ENCODE results near the gene FAM107B.
"Not testable (repeated sequence)": the region's sequence is repeated elsewhere in the genome, so short reads cannot be mapped to it uniquely, and the experiment has no call there.

Gene FAM107B

DNA sequence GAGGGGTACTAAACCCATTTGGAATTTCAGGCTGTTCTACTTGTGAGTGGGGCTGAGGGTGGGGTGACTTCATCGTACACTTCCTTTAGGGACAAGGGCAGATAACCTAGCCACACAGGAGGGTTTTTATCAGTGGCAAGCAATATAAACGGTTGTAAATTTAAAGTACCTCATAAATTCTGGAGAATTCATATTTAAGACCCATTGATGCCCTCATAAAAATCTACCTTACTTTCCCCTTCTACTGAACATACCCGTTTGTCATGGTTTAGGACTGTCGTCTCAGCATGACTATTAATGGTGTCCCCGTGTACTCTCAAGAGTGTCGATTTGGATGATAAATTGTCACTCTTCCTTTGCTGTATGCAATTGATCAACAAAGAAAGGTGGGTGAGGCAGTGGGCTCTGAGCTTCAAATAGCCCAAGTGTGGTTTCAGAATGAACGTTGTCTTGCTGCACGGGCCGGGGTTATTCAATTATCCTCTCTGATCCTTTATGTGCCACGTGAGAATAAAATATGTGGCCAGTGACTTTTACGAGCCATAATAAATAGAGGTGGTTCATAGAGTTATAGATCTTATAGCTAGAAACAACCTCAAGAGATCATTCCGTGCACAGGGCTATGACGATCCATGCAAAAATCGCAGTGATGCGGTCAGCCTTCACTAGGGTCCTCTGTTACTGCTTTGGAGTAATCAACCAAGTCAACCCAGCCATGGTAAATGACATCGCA is 82.2 kb downstream of the FAM107B start:
- no peak for DNase-seq (ENCODE audit: low spot score)

DNA sequence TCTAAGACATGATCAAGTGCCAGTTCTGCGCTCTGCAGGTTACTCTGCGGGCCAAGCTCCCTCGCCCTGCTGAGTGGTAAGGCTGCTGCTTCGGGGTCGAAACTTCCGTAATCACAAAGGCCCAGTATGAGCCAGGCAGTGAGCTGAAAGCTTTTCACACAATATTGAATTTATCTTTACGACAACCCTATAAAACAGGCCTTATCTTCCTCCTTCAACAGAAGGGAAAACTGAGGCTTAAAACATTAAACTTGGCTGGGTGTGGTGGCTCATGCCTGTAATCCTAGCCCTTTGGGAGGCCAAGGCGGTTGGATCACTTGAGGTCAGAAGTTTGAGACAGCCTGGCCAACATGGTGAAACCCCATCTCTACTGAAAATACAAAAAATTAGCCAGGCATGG is 83.3 kb downstream of the FAM107B start:
- DNase-seq (ENCODE audit: low spot score), result no peak

DNA sequence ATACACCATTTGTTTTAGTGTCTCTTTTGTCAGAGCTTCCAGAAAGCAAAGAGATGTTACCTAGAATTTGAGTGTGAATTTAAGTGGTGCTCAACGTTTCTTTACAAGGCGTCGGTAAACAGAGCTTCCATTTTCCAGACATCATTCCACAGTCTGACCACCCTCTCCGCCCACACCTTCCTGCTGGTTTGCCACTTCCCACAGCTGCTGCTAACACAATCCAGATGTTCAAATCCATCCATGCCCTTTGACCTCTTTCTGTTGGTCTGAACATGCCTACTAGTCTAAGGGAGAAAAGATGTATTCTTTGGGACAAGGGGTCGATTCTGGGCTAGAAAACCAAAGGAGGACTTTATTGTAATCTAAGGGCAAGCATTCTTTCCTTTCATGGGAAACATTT is 86.1 kb downstream of the FAM107B start:
- no peak for DNase-seq (ENCODE audit: low spot score)

DNA sequence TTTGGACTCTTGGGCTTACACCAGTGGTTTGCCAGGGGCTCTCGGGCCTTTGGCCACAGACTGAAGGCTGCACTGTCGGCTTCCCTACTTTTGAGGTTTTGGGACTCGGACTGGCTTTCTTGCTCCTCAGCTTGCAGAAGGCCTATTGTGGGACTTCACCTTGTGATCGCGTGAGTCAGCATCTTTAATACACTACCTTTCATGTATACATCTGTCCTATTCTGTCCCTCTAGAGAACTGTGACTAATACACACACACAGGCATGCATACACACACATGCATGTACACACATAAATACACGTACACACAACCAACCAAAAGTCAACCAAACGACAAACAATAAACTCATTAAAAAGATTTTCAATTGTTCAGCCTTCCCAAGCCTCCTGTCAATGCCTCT is 86.5 kb downstream of the FAM107B start:
- not testable (repeated sequence) for DNase-seq (ENCODE audit: low spot score)

DNA sequence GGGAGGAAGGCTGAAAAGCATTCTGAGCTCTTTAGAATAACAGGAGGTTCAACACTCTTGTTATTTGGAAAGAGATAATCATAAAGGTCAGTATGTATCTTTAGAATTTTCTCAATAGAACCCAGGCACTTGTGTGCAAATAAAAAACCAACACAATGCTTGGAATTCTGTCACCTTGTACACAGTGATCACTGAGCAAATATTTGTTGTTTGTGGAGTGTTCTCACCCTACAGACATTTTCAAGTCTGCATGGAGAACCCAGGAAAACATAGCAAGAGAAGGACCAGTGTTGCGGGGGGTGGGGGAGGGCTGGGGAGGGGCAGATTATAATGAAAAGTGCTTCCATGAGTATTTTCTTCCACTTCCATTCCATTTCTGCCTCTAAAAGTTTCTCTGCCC is 87.4 kb downstream of the FAM107B start:
- DNase-seq (ENCODE audit: low spot score), result no peak

DNA sequence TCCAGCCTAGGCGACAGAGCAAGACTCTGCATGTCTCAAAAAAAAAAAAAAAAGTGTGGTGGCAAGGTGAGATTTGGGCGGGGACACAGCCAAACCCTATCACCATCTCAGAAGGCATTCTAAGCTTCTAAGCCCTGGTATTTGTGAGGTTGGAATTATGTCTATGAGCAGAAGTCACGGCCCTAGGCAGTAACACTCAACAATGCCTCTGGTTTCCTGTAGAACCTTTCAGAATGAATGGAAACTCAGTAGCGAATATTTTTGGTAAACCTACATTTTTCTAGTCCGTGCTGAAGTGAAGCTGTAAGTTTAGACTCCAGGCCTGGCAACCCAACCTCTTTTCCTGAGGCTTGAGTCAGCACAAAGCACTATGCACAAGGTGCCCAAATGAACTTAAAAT is 88.3 kb downstream of the FAM107B start:
- DNase-seq (ENCODE audit: low spot score), result no peak

DNA sequence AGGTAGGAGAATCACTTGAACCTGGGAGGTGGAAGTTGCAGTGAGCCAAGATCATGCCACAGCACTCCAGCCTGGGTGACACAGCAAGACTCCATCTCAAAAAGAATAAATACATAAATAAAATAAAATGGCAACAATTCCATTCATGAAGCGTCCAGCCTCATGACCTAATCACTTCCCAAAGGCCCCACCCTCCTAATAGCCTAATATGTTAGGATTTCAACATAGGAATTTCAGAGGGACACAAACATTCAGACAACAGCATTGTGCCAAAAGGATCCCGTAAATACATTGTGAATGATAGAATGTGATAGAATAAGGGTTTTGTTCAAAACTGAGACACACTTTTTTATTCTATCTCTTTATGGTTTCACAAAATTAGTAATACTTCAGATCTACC is 90.3 kb downstream of the FAM107B start:
- DNase-seq (ENCODE audit: low spot score), result no peak

DNA sequence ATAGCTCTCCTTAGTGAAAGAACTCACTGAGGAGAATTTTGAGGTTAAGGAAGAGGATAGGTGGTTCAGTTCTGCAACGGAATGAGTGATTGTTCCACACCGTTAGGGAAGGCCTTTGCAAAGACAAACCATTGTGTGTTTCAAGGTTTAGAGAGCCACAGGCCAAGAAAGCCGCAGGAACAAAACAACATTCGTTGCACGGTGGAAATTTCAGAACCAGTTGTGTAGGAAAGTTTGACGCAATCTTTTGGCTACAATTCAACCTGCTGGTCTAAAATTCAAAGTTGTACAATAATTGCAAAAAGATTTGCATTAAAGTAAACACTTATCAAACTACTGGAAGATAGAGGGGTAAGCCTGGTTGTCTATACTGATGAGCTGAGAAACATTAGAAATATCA is 91.4 kb downstream of the FAM107B start:
- DNase-seq (ENCODE audit: low spot score), result no peak

DNA sequence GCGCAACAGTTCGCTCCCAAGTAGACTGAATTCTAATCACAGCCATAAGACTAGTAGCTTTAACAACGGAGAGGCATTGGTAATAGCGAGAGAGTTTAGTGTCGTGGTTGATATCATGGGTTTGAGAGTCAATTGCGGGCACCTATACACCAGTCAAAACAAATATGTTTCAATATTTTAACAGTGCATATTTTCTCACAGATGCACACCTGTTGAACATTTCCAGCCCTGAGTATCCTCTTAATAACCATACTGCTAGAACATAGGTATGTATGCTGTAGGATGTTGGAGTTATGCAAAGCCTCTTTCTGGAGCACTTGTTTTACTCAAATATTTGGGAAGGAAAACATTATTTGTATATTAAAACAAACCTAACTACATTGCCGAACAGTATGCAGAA is 92.9 kb downstream of the FAM107B start:
- no peak for DNase-seq (ENCODE audit: low spot score)

DNA sequence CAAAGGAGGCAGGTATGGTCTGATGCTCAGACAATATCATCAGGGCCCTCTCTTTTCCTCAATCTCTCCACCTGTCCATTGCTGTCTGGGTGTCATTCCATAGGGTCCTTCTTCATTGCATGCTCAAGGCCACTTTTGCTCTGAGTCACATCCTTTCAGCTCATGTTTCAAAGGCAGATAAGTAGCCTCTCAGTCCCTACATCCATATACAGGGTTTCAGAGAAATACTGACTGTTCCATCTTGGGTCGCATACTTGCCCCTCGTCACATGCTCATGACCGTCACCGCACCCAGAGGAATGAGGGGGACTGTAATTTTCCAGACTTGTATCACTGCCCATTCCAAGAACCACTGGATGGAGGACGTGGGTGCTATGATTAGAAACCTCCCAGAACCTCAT is 93.4 kb downstream of the FAM107B start:
- DNase-seq (ENCODE audit: low spot score), result no peak

DNA sequence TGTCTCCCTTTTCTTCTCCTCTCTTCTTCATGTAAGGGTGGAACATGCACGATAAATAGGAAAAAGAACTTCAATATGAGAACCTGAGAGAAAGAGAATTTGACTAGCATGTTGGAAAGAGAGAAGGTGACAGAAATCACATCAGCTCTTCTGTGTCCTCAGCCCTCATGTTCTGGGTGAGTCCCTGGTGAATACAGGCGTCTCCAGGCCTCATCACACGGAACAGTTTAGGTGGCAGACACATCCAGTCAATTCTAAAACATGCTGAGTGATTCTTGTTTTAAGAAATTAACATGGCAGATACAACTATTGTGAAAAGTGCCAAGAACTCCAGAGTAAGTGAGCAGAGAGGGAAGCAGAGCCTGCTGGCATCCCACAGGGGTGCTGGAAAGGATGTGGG is 96.1 kb downstream of the FAM107B start:
- no peak for DNase-seq (ENCODE audit: low spot score)

DNA sequence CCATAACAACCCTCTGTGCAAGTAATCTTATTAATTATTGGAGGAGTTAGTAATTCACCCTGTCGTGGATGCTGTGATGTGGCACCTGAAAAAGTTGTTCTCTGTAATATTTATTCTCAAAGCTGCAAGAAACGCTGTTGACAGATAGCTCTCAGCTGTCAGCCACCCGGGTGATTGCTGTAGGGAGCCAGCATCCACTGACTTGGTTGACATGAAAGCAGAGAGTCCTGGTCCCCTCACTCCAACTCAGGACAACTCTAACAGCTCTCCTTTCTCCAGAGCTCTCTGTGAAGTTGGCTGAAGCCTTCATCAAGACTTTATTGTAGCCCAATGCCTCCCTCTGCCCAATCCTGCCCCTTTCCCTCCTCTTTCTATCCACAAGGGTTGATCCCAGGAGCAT is 98.0 kb downstream of the FAM107B start:
- no peak for DNase-seq (ENCODE audit: low spot score)

DNA sequence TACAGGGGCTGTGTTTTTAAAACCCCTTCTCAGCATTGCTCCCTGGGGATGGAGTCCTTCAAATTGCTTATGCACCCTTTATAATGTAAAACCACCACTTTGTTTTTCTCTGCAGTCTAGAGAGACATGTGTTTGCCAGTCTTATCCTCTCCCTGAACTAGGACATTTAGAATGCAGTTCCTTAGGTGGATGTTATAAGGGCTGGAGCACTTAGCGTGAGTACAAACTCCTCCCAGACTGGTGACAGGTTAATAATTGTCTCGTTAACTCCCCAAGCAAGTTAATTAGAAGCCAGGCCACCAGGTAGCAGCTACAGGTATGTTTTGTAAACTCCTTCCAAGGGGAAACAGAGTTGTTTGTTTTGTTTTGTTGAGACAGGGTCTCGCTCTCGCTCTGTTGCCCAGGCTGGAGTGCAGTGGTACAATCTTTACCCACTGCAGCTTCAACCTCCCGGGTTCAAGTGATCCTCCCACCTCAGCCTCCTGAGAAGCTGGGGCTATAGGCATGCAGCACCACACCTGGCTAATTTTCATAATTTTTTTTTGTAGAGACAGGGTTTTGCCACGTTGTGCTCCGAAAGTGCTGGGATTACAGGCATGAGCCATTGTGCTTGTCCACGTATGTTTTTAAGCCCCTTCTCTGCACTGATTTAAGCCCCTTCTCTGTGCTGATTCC is 100.2 kb downstream of the FAM107B start:
- no peak for DNase-seq (ENCODE audit: low spot score)

DNA sequence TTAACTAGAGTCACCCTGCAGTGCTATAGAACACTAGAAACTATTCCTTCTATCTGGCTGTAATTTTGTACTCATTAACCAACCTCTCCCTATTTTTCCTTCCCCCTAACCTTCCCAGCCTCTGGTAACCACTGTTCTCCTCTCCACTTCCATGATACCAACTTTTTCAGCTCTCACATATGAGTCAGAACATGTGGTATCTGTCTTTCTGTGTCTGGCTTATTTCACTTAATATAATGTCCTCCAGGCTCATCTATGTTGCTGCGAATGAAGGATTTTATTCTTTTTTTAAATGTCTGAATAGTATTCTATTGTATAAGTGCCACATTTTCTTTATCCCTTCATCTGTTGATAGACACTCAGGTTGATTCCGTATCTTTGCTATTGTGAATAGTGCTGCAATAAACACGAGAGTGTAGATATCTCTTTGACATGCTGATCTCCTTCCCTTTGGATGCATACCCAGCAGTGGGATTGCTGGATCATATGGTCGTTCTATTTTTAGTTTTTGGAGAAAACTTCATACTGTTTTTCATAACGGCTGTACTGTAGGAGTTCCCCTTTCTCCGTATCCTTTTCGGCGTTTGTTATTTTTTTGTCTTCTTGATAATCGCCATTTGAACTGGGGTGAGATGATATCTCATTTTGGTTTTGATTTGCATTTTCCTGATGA is 101.4 kb downstream of the FAM107B start:
- DNase-seq (ENCODE audit: low spot score), result no peak

DNA sequence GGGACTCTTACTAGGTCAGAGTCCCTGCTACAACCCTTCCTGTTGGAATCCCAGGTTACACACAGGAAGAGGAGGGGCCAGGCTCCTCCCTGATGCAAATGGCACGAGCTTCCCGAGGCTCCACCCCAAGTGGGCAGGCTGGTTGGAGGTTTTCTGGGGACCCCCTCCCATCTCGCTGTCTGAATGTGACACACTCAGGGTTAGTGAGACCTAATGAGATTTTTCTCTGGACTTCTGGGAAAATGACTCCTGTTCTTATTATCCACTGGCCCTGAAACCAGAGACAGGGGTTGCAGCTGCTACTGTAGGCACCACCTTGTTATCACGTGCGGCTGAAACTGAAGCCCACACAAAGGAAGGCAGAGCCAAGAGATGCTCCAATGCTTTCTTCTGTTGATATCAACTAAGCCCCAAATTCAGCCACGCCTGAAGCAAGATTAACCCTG is 103.3 kb downstream of the FAM107B start:
- DNase-seq (ENCODE audit: low spot score), result no peak

DNA sequence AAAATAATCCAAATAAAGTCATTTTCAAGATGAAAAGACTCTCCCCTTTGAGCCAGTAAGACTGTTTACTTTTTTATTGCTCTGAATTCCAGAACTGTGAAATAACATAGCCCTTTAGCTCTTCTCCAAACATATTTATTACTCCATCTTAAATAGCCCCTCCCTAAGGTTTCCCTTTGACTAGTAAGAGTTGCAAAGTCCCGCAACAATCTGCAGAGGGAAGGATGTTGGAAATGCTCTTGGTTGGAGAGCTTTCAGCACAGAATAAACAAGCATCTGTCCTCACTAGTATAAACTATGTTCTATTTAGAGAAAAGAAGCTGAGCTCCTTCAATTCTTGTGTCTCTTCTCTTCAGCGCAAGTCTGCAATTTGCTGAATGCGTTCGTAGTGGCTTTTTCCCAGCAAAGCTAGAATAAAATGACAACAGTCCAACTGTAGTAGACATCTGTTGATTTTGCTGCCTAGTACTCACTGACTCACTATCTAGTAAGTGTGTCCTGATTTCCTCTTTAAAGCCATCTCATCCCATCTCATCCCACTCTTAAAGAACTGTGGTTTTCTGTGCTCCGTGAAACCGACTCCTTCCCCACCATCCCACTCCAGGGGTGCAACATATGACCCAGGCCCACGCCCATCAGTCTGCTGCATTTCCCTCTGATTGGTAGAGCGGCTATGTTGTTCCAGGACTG is 104.0 kb downstream of the FAM107B start:
- DNase-seq (ENCODE audit: low spot score), result peak; percentile 25

DNA sequence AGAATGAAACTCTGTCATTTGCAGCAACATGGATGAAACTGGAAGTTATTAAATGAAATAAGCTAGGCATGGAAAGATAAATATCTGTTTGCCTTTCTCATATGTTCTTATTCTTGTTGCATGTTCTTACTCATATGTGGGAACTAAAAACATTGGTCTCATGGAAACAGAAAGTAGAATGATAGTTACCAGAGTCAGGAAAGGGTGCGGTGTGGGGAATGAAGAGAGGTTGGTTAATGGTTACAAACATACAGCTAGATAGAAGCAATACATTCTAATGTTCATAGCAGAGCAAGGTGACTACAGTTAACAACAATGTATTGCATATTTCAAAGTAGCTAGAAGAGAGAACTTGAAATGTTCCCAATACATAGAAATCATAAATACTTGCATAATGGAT is 105.1 kb downstream of the FAM107B start:
- DNase-seq (ENCODE audit: low spot score), result no peak

DNA sequence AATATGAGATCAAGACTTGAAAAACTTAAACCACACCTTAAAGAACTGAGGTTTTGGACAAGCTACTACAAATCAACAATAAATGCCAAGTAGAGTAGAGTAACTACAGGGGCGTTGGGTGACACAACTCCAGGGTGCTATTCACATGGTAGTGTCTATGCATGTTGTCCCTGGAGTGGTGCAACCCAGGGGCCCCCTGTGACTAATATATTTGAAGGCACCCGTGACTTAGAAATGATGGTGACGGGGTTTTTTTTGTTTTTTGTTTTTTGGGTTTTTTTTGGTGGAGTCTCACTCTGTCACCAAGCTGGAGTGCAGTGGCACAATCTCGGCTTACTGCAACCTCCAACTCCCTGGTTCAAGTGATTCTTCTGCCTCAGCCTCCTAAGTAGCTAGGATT is 106.9 kb downstream of the FAM107B start:
- DNase-seq (ENCODE audit: low spot score), result no peak

DNA sequence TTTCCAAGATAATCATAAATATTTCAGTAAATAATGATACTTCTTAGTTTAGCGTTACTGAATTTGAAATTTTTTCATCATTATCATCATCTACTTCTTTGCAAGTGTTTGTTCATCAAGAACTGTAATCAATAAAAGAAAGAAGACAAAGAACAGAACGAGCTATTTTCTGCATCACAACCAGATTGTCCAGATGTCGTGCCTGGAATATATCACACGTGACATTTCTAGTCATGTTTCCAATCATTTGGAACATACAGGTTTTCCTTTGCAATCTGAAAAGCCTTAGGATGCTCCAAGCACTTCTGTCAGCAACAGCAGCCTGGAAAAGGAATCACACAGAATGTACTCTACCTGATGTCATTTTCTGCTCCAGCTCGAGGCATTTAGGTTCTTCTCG is 107.4 kb downstream of the FAM107B start:
- DNase-seq (ENCODE audit: low spot score), result no peak

DNA sequence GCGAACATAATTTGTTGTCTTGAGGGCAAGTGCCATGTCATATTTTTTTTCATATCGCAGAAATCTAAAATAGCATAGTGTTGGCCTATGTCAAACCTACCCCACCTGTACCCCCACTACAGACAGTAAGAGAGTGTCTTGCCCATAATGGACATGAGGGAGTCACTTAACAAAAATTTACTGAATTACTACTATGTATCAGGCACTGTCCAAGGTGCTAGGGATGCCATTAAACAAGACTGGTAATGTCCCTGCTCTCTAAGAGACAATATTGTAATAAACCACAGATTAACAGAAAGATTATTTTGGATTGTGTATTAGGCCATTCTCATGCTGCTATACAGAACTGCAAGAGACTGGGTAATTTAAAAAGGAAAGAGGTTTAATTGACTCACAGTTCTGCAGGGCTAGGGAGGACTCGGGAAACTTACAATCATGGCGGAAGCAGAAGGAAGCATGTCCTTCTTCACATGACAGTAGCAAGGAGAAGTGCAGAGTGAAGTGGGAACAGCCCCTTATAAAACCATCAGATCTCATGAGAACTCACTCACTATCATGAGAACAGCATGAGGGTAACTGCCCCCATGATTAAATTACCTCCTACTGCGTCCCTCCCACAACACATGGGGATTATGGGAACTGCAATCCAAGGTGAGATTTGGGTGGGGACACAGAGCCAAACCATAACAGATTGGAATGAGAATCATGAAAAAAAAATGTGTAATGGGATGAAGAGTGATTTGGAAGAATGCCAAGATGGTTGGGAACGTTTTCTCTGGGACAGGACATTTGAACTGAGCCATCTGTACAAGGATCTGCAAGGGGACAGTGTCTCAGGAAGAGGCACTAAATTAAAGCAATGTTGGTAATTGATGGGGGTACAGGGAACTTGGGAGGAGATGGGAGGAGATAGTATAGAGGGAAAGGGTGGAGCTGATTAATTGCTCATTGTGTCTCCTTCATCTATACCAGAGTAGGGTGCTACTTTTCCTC is 108.5 kb downstream of the FAM107B start:
- no peak for DNase-seq (ENCODE audit: low spot score)

DNA sequence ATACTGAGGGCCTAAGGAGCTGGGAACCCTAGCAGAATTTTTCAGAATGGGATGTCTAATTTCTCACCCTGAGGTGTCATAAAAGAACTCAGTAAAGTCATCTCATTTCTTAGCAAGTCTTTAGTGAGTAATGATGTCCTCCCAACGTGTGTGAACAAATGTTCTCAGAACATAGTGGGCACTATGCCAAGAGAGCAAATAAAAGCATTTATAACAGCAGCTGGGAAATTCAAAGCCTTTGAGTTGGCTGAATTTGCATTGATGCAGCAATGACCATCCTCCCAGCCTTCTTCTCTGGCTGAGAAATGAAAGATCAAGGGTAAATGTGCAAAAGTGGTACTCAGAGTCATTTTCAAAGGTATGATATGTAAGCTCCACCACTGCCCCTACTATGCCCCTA is 109.4 kb downstream of the FAM107B start:
- DNase-seq (ENCODE audit: low spot score), result peak; percentile 29

Data from pons (tissue), 1 donor.